ENCODE measurements around the gene CHKA.
A peak's percentile ranks its signal among the peaks of the same experiment; 100 is the strongest.

The CHKA gene

GRCh38 chr11:68142441-68143309 is 21.5 kb upstream of the CHKA start:
- no peak for DNase-seq (ENCODE audit: low read depth in 2 of 2)

- peak; percentile 54 to 62 for DNase-seq (ENCODE audit: low read depth in 2 of 2)
Observed at GRCh38 chr11:68142028-68142412, 20.8 kb upstream of the CHKA start.

GRCh38 chr11:68141246-68142027 is 20.2 kb upstream of the CHKA start:
- DNase-seq (ENCODE audit: low read depth in 2 of 2): no peak

GRCh38 chr11:68140496-68141245 is 19.5 kb upstream of the CHKA start:
- DNase-seq (ENCODE audit: low read depth in 2 of 2): no peak

GRCh38 chr11:68138237-68138636 is 17.0 kb upstream of the CHKA start:
- no peak for DNase-seq (ENCODE audit: low read depth in 2 of 2)

GRCh38 chr11:68137833-68138232 is 16.6 kb upstream of the CHKA start:
- DNase-seq (ENCODE audit: low read depth in 2 of 2): no peak

- no peak for DNase-seq (ENCODE audit: low read depth in 2 of 2)
Observed at GRCh38 chr11:68136866-68137265, 15.7 kb upstream of the CHKA start.

GRCh38 chr11:68135161-68135560 is 14.0 kb upstream of the CHKA start:
- DNase-seq (ENCODE audit: low read depth in 2 of 2): no peak

GRCh38 chr11:68133761-68134160 is 12.6 kb upstream of the CHKA start:
- DNase-seq (ENCODE audit: low read depth in 2 of 2): no peak

- no peak for DNase-seq (ENCODE audit: low read depth in 2 of 2)
Observed at GRCh38 chr11:68130121-68130520, 8.9 kb upstream of the CHKA start.

- no peak for DNase-seq (ENCODE audit: low read depth in 2 of 2)
Observed at GRCh38 chr11:68128682-68129327, 7.6 kb upstream of the CHKA start.

GRCh38 chr11:68127714-68128681 is 6.8 kb upstream of the CHKA start:
- DNase-seq (ENCODE audit: low read depth in 2 of 2): no peak

- no peak for DNase-seq (ENCODE audit: low read depth in 2 of 2)
Observed at GRCh38 chr11:68125164-68125563, 4.0 kb upstream of the CHKA start.

GRCh38 chr11:68122936-68123539 is 1.9 kb upstream of the CHKA start:
- no peak for DNase-seq (ENCODE audit: low read depth in 2 of 2)

GRCh38 chr11:68120273-68121066 is 718 bp downstream of the CHKA start:
- no peak for DNase-seq (ENCODE audit: low read depth in 2 of 2)

GRCh38 chr11:68118706-68119448 is 2.3 kb downstream of the CHKA start:
- no peak for DNase-seq (ENCODE audit: low read depth in 2 of 2)

- DNase-seq (ENCODE audit: low read depth in 2 of 2): no peak
Observed at GRCh38 chr11:68117853-68118470, 3.2 kb downstream of the CHKA start.

GRCh38 chr11:68116974-68117373 is 4.2 kb downstream of the CHKA start:
- DNase-seq (ENCODE audit: low read depth in 2 of 2): no peak

Measured in stimulated activated CD8-positive, alpha-beta memory T cell treated with anti-CD3 and anti-CD28 coated beads, Interleukin-15, amount 100 ng/mL, for 48 hours (primary cell).